Fibroblast of skin of scalp (primary cell): ENCODE results near the gene TFAP2A. TPM values are rescaled to one million over a fixed set of nuclear protein-coding genes. Genes with fewer than 3 reads are reported as not detected.

Experiments
- DNase-seq: peaks from one replicate; pipeline ENCODE4 v3.0.0-alpha.2; 2013
- polyA plus RNA-seq, 2 experiments: library from polyadenylated mRNA; unstranded; fragments of 120-200 nt; gene quantifications; one replicate each; pipeline ENCODE4 v1.2.1, GENCODE V29; 2013; ENCODE audit not compliant: insufficient read length in 2 of 2

Gene TFAP2A
- 0.52 TPM for polyA plus RNA-seq (2013, experiment 1 of 2; ENCODE audit: insufficient read length)
- polyA plus RNA-seq (2013, experiment 2 of 2; ENCODE audit: insufficient read length), result 0.67 TPM

DNA sequence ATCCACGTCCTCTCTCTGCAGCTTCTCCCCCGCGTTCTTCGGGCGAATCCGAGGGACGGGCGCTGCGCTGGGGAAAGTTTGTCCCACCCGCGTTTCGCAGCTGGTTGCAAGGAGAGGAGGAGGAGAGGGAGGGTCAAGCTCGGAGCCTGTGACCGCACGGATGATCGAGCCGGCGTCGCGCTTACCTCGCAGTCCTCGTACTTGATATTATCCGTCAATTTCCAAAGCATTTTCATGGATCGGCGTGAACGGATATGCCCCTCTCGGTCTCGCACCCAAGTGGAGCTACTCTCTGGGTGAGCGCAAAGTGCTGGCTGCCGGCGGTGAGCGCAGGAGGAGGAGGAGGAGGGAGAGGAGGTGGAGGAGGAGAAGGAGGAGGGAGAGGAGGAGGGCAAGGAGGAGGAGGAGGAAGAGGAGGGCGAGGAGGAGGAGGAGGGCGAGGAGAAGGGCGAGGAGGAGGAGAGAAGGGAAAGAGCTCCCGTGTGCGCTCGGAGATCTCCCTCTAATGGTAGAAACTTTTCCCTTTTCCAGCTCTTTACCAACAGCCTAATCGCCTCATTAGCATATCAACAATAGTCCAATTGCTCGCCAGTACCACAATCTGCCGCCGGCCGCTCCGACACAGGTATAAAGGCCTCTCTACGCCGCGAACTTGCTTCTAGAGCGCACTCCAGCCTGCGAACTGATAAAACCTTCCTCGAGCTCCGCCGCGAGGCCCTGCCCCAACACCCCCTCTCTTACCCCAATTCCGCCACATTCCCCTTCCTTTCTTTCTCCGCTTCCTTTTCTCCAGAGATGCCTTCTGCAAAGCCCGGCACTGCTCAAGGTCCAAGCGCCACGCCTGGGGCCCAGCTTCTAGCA is at the start of gene TFAP2A:
TSS of gene TFAP2A (minus strand) at position 319 of the 861 bp plus-strand sequence. CDS start at position 236, 83 bp downstream.
- DNase-seq, result peak; percentile 27

DNA sequence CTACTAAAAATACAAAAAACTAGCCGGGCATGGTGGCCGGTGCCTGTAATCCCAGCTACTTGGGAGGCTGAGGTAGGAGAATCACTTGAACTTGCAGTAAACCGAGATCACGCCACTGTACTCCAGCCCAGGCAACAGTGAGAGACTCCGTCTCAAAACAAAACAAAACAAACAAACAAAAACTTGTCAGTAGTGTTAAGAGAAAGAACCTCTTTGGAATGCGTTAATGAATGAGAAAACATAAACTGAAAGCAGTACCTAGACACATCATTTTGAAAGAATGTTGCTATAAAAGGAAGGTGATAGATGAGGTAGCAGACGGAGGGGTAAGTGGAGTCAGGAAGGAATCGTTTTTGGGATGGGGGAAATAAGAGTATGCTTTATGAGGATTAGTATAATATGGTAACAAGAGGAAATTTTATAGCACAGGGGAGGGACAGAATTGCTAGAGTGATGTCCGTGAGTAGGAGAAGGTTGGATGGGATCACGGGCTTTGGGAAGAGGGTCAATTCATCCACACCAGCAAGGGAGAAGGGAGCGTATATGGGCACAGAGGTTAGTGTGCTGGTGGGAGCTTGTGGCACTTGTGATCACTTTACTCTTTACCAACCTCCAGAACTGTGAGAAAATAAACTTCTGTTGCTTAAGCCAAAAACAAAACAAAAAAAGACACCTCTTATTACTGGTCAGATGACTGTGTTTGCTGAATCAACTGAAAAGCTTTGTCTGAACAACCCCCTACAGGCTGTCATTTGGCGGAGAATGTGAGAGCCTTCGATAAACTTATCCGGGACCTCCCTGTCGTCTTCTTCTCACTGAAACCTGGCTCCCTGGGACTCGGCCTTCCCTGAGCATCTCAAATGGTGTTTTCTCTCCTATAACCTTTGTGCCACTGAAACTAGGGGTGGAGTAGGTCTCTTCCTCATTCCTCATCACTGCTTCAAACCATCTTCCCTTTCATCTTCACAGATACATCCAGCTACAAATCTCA is 48.9 kb upstream of the TFAP2A start:
- no peak for DNase-seq

DNA sequence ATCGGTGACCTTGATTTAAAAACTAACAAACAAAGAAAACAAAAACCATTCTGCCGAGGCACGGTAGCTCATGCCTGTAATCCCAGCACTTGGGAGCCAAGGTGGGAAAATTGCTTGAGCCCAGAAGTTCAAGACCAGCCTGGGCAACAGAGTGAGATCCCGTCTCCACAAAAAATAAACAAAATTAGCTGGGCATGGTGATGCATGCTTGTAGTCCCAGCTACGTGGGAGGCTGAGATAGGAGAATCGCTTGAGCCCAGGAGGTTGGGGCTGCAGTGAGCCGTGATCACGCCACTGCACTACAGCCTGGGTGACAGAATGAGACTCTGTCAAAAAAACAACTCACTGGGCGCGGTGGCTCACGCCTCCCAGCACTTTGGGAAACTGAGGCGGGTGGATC is 48.2 kb upstream of the TFAP2A start:
- DNase-seq, result no peak

DNA sequence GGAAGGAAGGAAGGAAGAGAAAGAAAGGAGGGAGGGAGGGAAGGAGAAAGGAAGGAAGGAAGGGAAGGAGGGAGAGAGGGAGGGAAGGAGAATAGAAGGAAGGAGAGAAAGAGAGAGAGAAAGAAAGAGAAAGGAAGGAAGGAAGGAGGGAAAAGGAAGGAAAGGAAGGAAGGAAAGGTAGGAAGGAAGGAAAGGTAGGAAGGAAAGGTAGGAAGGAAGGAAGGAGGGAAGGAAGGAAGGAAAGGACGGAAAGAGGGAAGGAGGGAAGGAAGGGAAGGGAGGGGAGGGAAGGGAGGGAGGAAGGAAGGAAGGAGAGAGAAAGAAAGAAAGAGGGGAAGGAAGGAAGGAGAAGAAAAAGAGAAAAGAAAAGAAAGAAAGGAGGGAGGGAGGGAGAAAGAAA is 47.0 kb upstream of the TFAP2A start:
- no peak for DNase-seq

DNA sequence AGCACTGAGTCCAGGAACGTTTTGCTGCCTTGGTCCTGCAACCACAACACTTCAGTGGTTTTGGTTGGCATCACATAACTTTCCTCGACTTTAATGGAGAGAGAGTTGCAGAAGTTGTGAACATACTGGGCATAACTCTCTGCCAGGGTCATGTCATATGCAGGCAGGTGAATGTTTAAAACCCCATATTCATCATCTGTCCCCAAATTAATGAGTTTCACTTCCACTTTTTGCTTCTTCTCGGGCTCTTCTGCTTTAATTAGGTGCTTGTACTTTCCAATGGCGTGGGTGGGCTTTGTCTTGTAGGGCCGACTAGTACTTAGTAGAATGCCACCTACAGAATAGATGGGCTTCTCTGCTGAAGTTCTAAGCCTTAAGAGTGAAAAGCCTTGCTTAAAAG is 45.2 kb upstream of the TFAP2A start:
- no peak for DNase-seq

DNA sequence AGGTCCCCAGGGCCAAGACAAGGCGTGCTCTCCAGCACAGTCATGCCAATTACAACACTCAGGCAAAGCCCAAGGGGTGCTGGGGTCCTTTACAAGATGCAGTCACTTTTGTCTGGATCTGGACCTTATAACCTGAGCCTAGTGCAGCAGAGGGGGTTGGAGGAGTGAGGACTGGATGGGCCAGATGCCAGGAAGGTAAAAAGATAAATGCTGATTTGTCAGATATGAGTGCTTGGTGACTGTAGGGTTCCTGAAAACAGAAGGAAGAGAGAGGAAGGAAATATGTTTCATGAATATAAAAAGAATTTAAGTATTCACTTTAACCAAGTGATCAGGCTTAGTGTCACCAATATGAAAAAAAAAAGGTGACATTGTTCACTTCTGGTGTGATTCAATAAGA is 43.4 kb upstream of the TFAP2A start:
- no peak for DNase-seq

DNA sequence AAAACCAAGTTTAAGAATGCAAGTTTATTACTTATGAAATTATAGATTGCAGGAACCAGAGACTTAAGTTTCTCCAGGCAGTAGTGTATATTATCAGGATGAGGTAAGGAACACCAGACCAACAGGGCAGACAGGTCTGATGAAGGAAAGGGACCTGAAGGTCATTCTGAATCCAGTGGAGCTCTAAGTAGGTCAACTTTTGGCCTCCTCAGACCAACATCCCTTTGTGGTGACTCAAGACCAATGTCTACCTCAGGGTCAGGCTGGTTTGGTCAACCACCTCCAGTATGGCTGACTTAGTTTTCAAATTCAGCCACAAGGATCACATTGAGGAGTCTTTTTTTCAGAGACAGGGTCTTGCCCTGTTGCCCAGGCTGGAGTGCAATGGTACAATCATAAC is 38.7 kb upstream of the TFAP2A start:
- no peak for DNase-seq

DNA sequence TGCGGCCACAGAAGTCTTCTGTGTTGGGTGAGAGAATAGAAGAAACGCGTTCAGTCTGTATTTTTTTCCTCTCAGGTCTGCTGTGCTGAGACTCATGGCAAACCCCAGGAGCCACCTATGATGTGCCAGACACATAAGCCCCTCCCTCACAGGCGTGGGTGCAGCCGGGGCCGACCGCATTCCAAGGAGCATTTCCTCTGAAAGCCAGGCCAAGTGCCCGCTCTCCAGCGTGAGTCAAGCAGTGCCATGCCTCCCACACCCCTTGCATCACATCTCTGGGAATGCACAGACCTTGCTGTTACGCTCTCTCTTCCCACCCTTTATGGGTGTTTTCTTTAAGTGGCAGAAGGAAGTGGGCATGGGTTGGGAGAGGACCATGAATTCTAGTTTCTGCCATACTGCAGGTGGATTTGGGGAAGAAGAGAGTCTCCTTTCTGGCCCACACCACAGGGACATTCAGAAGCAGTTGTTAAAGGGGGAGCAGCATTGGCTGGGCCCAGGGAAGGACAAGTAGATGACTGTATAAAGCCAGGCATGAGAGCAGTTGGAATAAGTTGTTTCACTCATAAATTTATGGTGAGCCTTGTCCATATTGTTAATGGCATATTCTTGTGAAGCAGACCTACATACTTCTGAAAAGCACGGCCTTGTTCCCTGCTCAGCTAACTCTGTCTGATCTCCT is 37.1 kb upstream of the TFAP2A start:
- peak; percentile 44 for DNase-seq

DNA sequence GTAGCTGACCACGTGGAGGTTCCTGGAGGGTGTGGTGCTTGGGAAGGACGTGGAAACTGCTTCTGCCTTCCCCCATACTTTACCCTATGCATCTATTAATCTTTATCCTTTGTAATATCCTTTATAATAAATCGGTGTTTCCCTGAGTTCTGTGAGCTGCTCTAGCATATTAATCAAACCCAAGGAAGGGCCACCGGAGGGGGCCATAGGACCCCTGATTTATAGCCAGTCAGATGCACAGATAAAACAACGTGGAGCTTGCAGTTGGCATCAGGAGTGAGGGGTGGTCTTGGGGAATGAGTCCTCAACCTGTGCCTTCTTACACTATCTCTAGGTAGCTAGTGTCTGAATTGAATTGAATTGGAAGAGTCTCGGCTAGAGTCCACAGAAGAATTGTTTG is 36.5 kb upstream of the TFAP2A start:
- no peak for DNase-seq

DNA sequence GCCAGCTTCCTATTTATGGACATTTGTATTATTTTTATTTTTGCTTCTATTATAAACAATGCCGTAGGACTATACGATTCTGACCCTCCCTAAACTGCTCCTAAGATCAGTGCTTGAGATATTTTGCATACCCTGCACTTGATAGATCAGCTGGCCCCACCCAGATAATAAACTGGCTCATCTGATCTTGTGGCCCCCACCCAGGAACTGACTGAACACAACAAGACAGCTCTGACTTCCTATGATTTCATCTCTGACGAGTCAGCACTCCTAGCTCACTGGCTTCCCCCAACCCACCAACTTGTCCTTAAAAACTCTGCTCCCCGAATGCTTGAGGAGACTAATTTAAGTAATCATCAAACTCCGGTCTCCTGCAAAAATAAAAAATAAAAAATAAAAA is 34.9 kb upstream of the TFAP2A start:
- DNase-seq, result no peak

DNA sequence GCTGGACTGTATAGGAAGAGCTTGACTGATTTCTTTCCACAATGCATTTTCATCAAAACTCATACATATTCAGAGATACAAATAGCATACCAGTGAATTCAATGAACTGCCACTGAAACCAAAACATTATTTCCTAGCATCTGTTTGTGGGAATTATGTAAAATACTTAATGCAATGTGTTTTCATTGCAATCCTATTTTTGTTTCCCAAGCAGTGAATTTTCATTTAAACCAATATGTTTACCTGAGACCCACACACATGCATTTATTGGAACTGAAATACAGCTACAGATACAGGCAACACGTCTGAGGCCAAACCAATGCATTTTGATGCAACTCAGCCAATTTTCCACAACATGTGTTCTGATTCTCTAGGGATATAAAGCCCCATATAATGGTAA is 33.2 kb upstream of the TFAP2A start:
- DNase-seq, result no peak

DNA sequence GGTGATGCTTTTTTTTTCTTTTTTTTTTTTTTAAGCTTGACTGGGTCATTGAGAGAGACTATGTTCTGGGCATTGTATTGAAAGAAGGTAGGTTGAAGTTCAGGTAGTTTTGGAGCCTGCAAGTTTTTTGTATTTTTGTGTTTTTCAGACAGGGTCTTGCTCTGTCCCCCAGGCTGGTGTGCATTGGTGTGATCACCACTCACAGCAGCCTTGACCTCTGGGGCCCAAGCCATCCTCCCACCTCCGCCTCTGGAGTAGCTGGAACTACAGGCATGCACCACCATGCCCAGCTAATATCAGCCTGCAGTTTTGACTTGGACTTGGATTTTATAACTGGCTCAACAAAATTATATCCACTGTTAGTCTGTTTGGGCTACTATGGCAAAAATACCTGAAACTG is 31.7 kb upstream of the TFAP2A start:
- DNase-seq, result no peak

DNA sequence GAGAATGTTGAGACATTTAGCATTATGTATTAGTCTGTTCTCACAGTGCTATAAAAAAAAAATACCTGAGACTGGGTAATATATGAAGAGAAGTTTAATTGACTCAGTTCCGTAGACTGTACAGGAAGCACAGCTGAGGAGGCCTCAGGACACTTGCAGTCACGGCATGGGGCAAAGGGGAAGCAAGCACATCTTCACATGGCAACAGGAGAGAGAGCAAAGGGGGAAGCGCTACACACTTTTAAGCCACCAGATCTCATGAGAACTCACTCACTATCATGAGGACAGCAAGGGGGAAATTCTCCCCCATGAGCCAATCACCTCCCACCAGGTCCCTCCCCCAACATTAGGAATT is 26.8 kb upstream of the TFAP2A start:
- no peak for DNase-seq

DNA sequence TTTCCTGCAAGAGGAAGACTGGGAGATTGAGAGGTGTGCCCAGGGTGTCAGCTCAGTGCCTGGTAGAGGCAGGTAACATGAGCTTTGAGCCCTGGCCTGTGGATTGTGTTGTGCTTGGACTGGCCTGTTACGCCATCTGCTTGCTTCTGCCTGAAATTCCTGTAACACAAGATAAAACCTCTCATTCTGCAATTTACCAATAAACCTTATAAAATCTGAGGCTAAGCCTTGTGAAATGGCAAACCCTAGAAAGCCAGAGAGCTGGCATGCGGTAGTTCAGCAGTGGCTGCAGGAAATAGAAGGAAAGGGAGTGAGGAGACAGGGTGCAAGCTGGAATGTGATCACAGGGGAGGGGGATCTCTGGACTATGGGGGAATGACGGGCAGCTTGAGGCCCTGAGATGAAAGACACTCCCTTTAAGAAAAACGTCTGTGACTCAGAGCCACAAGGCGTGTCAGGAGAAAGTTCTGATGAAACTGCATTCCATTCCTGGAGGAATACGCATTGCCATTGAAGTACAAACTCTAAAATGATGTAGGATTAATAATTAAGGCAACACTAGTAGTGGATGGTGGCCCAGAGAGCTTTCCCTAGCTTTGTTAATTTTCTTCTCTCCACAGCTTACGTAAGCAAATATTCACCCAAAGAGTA is 26.3 kb upstream of the TFAP2A start:
- DNase-seq, result peak; percentile 89

DNA sequence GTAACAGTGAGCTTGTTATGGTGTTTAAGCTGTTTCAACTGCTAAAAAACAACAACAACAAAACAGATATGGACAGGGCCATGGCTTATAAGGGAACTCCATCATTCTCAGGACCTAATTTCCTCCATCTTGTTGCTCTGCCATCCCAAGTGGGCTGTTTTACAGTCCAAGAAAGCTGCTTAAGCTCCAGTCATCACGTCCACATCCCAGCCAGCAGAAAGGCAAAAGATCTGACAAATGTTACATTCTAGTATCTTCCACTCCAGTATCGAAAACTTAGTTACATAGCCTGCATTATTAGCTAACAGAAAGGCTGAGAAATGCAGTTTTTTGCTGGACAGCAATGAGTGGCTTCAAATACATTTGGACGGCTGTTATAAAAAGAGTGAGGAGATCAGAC is 23.0 kb upstream of the TFAP2A start:
- DNase-seq, result no peak

DNA sequence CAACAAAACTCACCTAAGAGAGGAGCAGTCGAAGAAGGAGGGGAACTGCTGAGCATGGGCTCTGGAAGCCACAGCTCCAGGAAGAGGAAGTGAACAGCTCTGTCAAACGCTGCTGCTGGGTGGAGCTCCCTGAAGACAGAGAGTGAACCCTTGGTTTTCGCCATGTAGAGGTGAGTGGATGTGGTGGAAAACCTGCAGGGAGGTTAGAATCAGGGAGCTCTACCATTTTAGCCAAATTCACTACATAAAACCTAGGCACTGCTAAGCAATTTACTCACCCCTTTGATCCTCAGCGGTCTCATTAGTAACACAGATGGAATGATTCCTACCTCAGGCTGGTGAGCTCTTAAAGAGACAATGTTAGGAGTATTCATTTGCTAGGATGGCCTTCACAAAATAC is 19.4 kb upstream of the TFAP2A start:
- no peak for DNase-seq

DNA sequence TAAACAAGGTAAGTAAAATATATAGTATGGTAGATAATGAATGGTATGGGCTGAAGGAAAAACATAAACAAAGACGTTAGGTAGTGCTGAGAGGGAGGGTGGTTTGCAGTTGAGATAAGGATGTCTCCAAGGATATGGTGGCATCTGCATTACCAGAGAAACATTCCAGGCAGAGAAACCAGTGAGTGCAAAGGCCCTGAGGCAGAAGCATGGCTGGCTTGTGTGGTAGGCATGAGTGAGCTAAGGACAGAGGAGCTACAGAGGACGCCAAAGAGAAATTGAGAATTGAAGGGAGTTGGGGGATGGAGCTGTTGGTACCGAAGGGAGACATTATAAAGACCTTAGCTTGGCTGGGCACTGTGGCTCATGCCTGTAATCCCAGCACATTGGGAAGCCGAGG is 18.4 kb upstream of the TFAP2A start:
- no peak for DNase-seq

DNA sequence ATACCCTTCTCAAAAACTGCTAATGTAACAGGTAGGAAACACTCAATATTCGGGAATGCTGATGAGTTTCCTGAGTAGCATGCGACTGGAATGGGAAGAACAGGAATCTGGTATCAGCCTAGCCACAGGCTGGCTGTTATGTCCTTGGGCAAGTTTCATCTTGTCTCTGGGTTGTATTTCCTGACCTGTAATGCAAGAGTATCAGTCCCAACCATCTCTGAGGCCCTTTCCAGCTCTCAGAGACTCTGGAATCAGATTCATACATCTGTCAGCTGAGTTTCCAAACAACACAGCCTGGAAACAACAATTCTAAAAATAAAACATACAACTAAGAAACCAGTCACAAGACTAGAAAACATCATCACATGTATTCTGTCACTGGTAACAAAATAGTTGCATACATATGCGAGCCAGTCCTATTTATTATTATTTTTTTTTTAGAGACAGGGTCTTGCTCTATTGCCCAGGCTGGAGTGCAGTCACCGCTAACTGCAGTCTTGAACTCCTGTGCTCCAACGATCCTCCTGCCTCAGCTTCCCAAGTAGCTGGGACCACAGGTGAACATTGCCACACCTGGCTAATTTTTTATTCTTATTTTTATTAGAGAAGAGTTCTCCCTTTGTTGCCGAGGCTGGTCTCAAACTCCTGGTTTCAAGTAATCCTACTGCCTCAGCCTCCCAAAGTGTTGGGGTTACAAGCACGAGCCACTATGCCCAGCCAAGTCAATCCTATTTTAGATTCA is 16.7 kb upstream of the TFAP2A start:
- DNase-seq, result no peak

DNA sequence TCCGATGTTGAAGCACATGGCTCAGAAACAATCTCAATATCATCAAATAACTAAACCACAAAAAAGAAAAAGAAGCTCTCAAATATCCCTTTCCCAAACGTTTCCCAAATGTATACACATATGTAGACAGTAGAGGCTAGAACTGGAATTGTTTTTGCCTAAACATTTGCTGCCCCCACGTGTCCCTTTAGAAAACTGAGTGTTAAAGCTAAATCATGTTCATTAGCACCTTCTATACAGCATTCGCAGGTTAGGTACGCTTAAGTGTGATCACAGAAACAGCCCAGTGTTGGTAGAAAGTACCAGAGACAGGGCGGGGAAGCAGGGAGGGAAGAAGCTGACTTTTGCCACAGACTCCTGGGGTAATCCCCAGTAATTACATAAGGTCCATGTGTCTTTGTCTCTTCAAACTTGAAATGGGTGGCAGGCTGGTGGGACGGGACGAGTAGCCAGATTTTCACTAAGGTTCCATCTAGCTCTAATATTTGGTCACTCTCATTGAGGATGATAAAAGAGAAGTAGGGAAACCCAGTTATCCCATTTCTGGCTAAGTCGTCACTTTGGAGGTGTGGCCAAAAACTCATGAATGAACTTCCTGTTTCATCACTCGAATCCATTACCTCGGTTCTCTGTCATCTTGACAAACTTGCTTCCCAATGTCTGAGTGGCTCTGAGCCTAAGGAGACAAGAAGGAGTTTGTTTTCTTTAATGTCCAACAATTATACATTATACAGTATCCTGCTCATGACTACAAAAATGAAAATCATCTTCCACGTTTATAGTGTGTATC is 15.0 kb upstream of the TFAP2A start:
- DNase-seq, result peak; percentile 56

DNA sequence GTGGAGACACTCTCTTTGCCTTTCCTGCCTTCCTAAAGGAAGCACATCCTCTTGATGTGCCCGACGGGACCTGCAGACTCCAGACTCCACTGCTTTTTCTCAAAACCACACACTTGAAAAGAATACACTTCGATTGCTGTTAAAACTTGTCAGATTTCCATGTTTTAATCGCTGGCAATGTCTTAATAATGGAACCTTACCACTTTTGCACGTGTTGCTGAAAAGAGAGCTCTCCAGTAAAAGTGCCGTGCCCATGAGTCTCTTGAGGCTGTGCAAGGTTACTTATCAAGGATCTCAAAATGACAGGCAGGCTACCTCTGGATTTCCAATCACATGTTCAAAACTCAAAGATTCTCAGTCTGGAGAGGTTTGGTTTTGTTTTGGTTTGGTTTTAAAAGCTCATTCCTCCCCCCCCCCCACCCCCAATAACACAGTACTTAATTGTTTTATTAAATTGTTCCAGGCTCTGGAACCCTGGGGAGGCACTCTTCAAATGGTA is 12.0 kb upstream of the TFAP2A start:
- no peak for DNase-seq
